Hypothalamus (tissue), 51 donors: ENCODE results near the gene SLC22A7.
"Not testable (repeated sequence)": the region's sequence is repeated elsewhere in the genome, so short reads cannot be mapped to it uniquely, and the experiment has no call there.

Experiments used
- DNase-seq, 51 donors: peaks; one replicate each; lab custom pipeline; 2025; lab: John Stamatoyannopoulos, UW

SLC22A7 gene

GRCh38 chr6:43331470-43331869 lies 33.4 kb downstream of the SLC22A7 start:
- DNase-seq, result no peak

GRCh38 chr6:43331891-43332290 lies 33.8 kb downstream of the SLC22A7 start:
- no peak for DNase-seq

GRCh38 chr6:43334466-43335095 lies 36.5 kb downstream of the SLC22A7 start:
- peak in 1 of 51 donors; percentile 16 for DNase-seq

GRCh38 chr6:43335469-43335868 lies 37.4 kb downstream of the SLC22A7 start:
- DNase-seq, result no peak

GRCh38 chr6:43336382-43336781 lies 38.3 kb downstream of the SLC22A7 start:
- peak in 2 of 51 donors; percentile 1 to 19 for DNase-seq

- no peak for DNase-seq
Measured at GRCh38 chr6:43338243-43338642, 40.2 kb downstream of the SLC22A7 start.

GRCh38 chr6:43339168-43339567 lies 41.1 kb downstream of the SLC22A7 start:
- DNase-seq, result no peak

- DNase-seq, result not testable (repeated sequence)
Measured at GRCh38 chr6:43346243-43346642, 48.2 kb downstream of the SLC22A7 start.

GRCh38 chr6:43347021-43347420 lies 49.0 kb downstream of the SLC22A7 start:
- DNase-seq, result no peak

GRCh38 chr6:43347444-43347843 lies 49.4 kb downstream of the SLC22A7 start:
- no peak for DNase-seq

- not testable (repeated sequence) for DNase-seq
Measured at GRCh38 chr6:43351951-43352350, 53.9 kb downstream of the SLC22A7 start.
